ENCODE measurements around the gene SLC30A2. TPM values are rescaled to one million over a fixed set of nuclear protein-coding genes. Genes with fewer than 3 reads are reported as not detected.

SLC30A2 gene

GRCh38 chr1:25989440-25990234 lies 56.3 kb downstream of the SLC30A2 start:
- Histone ChIP-seq H3K56ac (ENCODE audit: low read length) (peak overlapping the region; percentile 49), H3K79me2 (ENCODE audit: control insufficient read depth, insufficient read depth, low read length) (no peaks in the 10 kb centered on the region), H3K23ac (ENCODE audit: low read length) (no peak overlapping the region), H3K79me1 (ENCODE audit: low read length) (no peaks in the 10 kb centered on the region), H3K36me3 (ENCODE audit: control insufficient read depth, insufficient read depth, low read length) (no peaks in the 10 kb centered on the region), H3K4ac (ENCODE audit: low read depth, low read length) (no peak overlapping the region), H4K5ac (ENCODE audit: low read length) (no peak overlapping the region), H3K4me2 (ENCODE audit: low read length) (no peak overlapping the region), H3K4me3 (ENCODE audit: low read length) (no peak overlapping the region), H3K27ac (ENCODE audit: low read depth, low read length) (no peak overlapping the region), H2BK15ac (replicated peaks; ENCODE audit: low read depth) (no peak overlapping the region), H2BK5ac (ENCODE audit: low read length) (no peak overlapping the region), H3K4me1 (ENCODE audit: control insufficient read depth, low read depth, low read length) (peaks cover 8% of the 10 kb centered on the region), H4K8ac (ENCODE audit: low read depth, low read length) (no peak overlapping the region), H3K9ac (ENCODE audit: low read length) (no peak overlapping the region), H3K18ac (ENCODE audit: low read length) (no peak overlapping the region), H3K27me3 (ENCODE audit: insufficient read depth, low read length, poor library complexity) (no peaks in the 10 kb centered on the region), H2BK120ac (ENCODE audit: low read depth, low read length) (no peak overlapping the region), H2AK5ac (ENCODE audit: low read length) (no peak overlapping the region)
- no CpG with 5 or more reads among the region's 11 CpGs for WGBS (ENCODE audit: extremely low coverage, insufficient coverage, low lambda C conversion rate)
- no peak for DNase-seq

GRCh38 chr1:25987951-25988350 lies 58.0 kb downstream of the SLC30A2 start:
- Histone ChIP-seq H3K4ac (ENCODE audit: low read depth, low read length) (no peak overlapping the region), H2BK5ac (ENCODE audit: low read length) (no peak overlapping the region), H3K56ac (ENCODE audit: low read length) (no peak overlapping the region), H4K5ac (ENCODE audit: low read length) (no peak overlapping the region), H3K18ac (ENCODE audit: low read length) (no peak overlapping the region), H2BK15ac (replicated peaks; ENCODE audit: low read depth) (no peak overlapping the region), H3K36me3 (ENCODE audit: control insufficient read depth, insufficient read depth, low read length) (no peaks in the 10 kb centered on the region), H3K79me1 (ENCODE audit: low read length) (no peaks in the 10 kb centered on the region), H2AK5ac (ENCODE audit: low read length) (no peak overlapping the region), H2BK120ac (ENCODE audit: low read depth, low read length) (no peak overlapping the region), H3K4me3 (ENCODE audit: low read length) (no peak overlapping the region), H3K79me2 (ENCODE audit: control insufficient read depth, insufficient read depth, low read length) (no peaks in the 10 kb centered on the region), H4K8ac (ENCODE audit: low read depth, low read length) (no peak overlapping the region), H3K27ac (ENCODE audit: low read depth, low read length) (no peak overlapping the region), H3K23ac (ENCODE audit: low read length) (no peak overlapping the region), H3K9ac (ENCODE audit: low read length) (no peak overlapping the region), H3K4me2 (ENCODE audit: low read length) (no peak overlapping the region), H3K27me3 (ENCODE audit: insufficient read depth, low read length, poor library complexity) (no peaks in the 10 kb centered on the region), H3K4me1 (ENCODE audit: control insufficient read depth, low read depth, low read length) (peaks cover 7% of the 10 kb centered on the region)
- DNase-seq = no peak
- no CpG with 5 or more reads among the region's 2 CpGs for WGBS (ENCODE audit: extremely low coverage, insufficient coverage, low lambda C conversion rate)

Small RNAs within 50 kb of the gene (small RNA-seq; reads per million reads assigned to genes)
- gene RF00283 (ENCODE audit: insufficient read depth) (not detected), gene RF00492 (ENCODE audit: insufficient read depth) (not detected)
